A549 treated with DMSO at 1 μM for 4 hours (cell line): Measurements from ENCODE around the gene SP4. TPM values are rescaled to one million over a fixed set of nuclear protein-coding genes. Genes with fewer than 3 reads are reported as not detected.

Experiments
- total RNA-seq: library from RNA; stranded (reverse); fragments of 200-300 nt; extraction: Qiagen RNA extraction; gene quantifications from 5 replicates; pipeline ENCODE4 v1.2.3, GENCODE V29; 2022; ENCODE audit warnings: low read depth

Gene SP4
- 0.90 to 2.1 TPM (median 1.6 TPM) in 5 replicates for total RNA-seq

DNA sequence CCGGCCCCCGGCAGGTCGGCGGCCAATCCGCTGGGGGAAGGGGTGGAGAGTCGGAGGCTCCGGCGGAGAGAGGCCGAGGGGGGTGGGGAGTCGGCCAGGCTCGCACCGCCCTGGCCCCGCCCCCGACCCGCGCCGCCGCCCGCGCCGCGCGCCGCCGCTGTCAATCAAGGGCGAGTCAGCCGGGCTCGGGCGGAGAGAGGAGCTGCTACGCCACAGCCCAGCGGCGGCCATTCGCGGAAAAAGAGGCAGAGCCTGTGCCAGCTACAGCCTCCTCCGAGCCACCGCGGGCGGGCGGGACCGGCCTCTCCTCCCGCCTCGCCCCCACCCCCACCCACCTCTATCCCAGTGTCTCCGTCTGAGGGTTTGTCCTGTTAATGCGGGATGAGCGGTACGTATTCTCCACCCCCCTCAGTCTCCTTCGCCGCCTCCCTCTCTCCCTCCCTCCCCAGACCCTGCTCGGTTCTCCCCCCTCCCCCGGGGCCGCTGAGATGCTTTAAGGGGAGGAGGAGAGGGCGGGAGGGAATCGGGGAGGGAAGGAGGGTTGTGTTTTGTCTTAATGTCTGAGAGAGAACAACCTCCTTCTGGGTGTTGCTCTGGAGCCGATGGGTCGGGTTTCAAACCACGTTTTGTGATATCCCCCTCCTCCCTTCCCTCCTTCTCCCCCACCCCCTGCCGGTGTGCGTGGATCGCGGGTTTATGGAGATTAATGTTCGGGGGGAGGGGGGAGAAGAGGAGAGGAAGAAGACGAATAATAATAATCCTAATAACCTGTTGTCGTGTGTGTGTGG is at the start of gene SP4:
Gene SP4 (plus strand): TSS at position 213 of the 788 bp plus-strand sequence. CDS start 169 bp downstream, at position 382.

DNA sequence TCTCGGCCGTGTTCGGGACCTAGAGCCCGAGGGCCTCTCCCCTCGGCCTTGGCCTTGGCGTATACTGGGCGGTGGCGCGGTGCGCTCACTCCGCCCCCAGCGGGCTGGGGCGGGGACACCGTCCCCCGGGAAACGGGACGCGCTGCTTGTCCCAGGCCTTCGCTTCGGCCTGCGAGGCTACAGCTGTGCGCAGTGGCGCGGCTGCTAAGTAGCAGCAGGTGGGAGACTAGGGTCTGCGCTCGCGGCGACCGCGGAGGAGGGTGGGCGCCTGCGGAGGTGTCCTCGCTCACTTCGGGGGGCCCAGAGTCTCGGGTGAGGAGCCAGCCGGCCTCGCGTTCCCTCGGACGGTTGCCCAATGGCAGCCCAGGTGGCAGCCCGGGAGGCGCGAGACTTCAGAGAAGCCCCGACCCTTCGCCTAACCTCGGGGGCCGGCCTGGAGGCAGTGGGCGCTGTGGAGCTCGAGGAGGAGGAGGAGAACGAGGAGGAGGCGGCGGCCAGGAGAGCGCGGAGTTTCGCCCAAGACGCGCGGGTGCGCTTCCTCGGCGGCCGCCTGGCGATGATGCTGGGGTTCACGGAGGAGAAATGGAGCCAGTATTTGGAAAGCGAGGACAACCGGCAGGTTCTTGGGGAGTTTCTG is 115.1 kb downstream of the SP4 start, which contains the start of gene DNAH11:
Gene DNAH11 (plus strand): TSS at position 149 of the 637 bp plus-strand sequence. CDS start 207 bp downstream, at position 356.

Other genes starting within 250 kb of the SP4 start
- gene DNAH11, start 115.0 kb downstream of the SP4 start, total RNA-seq = 0.02 to 0.26 TPM (median 0.10 TPM) in 5 replicates